Upper lobe of left lung (tissue), 4 donors: Measurements from ENCODE around the gene EEF1AKMT3.

Experiments
- EP300 ChIP-seq, 4 donors: sonication (generic); formaldehyde crosslinking; IDR thresholded peaks; one replicate each; pipeline ENCODE4 v1.5.1; 2017; ENCODE audit warnings: antibody characterized with exemption in 4 of 4, control low read depth in 2 of 4
- POLR2AphosphoS5 ChIP-seq, 2 donors: sonication (generic); formaldehyde crosslinking; IDR thresholded peaks; one replicate each; pipeline ENCODE4 v1.5.1; 2017; ENCODE audit warnings: antibody characterized with exemption in 2 of 2

DNA sequence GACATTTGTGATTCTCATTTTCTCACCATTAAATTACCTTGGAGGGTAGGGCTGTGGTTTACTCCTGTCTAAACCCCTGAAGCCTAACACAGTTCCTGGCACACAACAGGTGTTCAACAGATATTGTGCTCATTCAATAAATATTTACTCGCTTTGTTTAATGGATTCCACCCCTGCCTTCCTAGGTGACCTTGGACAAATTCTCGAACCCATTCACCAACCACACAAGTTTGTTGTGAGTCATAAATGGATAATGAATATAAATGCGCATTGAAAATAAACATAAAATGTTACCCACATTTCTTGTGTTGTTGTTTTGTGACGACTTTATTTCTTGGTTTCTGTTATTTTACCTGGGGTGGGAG, 9.8 kb downstream of the EEF1AKMT3 start:
- TF ChIP-seq POLR2AphosphoS5 (IDR thresholded peaks at IDR 0.05) (no peak), EP300 (IDR thresholded peaks at IDR 0.05) (no peak)
